DND-41 (cell line): ENCODE results near the gene KISS1.

Source experiments
- ATAC-seq: fragments of 200-7000 bp; cut with Tn5 transposase; 3 replicates; pipeline ENCODE4 v1.9.1; 2021; ENCODE audit warnings: low read depth; ENCODE audit not compliant: insufficient read depth
- DNase-seq: peaks from one replicate; pipeline ENCODE4 v3.0.0-alpha.2; 2020
- H2AFZ ChIP-seq: 2 replicates; pipeline ENCODE4 v1.6.0; 2012; ENCODE audit warnings: low read depth, low read length
- H3K27ac ChIP-seq: 2 replicates; pipeline ENCODE4 v1.5.1; 2012; ENCODE audit warnings: low read length, inconsistent platforms
- H3K27me3 ChIP-seq: fragments of 200-600 bp; sonication (generic); 2 replicates; pipeline ENCODE4 v1.6.0; 2012; ENCODE audit warnings: low read length, mild to moderate bottlenecking, inconsistent platforms; ENCODE audit not compliant: insufficient read depth, poor library complexity
- H3K36me3 ChIP-seq: 2 replicates; pipeline ENCODE4 v1.5.1; 2012; ENCODE audit warnings: low read length, inconsistent platforms; ENCODE audit not compliant: insufficient read depth
- H3K4me1 ChIP-seq: 2 replicates; pipeline ENCODE4 v1.5.1; 2012; ENCODE audit warnings: mild to moderate bottlenecking, low read length; ENCODE audit not compliant: insufficient read depth
- H3K4me2 ChIP-seq: 2 replicates; pipeline ENCODE4 v1.6.0; 2012; ENCODE audit warnings: mild to moderate bottlenecking, moderate library complexity, low read length, inconsistent platforms; ENCODE audit not compliant: insufficient read depth
- H3K4me3 ChIP-seq, 2 experiments: fragments of 200-600 bp in 1 of 2; shearing (Covaris generic) in 1 of 2; 2 replicates each; pipeline ENCODE4 v1.5.1; 2012 to 2016; ENCODE audit warnings: inconsistent platforms in 2 of 2, low read length in 2 of 2, mild to moderate bottlenecking in 2 of 2, low read depth in 1 of 2, moderate library complexity in 1 of 2
- H3K79me2 ChIP-seq: 2 replicates; pipeline ENCODE4 v1.6.0; 2012; ENCODE audit warnings: low read length, inconsistent platforms; ENCODE audit not compliant: insufficient read depth
- H3K9ac ChIP-seq: 2 replicates; pipeline ENCODE4 v1.6.0; 2012; ENCODE audit warnings: low read depth, mild to moderate bottlenecking, inconsistent platforms, low read length, moderate library complexity
- H3K9me3 ChIP-seq: 2 replicates; pipeline ENCODE4 v1.5.1; 2012; ENCODE audit warnings: low read length, moderate library complexity, mild to moderate bottlenecking, inconsistent platforms; ENCODE audit not compliant: insufficient read depth, severe bottlenecking
- H4K20me1 ChIP-seq: 2 replicates; pipeline ENCODE4 v1.6.0; 2012; ENCODE audit warnings: low read length; ENCODE audit not compliant: insufficient read depth
- EZH2 ChIP-seq: IDR thresholded peaks from 3 replicates; pipeline ENCODE4 v1.6.1; 2012; ENCODE audit warnings: borderline replicate concordance, low read depth, mild to moderate bottlenecking, moderate library complexity, low read length, inconsistent platforms; ENCODE audit not compliant: severe bottlenecking
- TF ChIP-seq, protein P1 (sequence below): IDR thresholded peaks from 2 replicates; pipeline ENCODE4 v1.5.1; 2012; ENCODE audit warnings: borderline replicate concordance, low read length, moderate library complexity, mild to moderate bottlenecking; ENCODE audit not compliant: poor library complexity, severe bottlenecking; ENCODE audit errors: extremely low read depth

KISS1 gene

GRCh38 chr1:204198348-204199340 is 2.4 kb upstream of the KISS1 start:
- DNase-seq (no peak), ATAC-seq (no peak)
- Histone ChIP-seq H4K20me1 (no peaks in the 10 kb centered on the region; the same call in 1 of the 2 replicates), H3K9ac (no peak overlapping the region), H3K4me3 (no peak overlapping the region), H3K4me1 (peaks cover 3% of the 10 kb centered on the region), H3K27ac (no peak overlapping the region), H3K27me3 (peaks cover 9% of the 10 kb centered on the region), H3K36me3 (no peaks in the 10 kb centered on the region), H3K4me2 (no peak overlapping the region), H3K79me2 (no peaks in the 10 kb centered on the region), H2AFZ (no peak overlapping the region), H3K9me3 (no peaks in the 10 kb centered on the region)
- TF ChIP-seq, protein P1, sequence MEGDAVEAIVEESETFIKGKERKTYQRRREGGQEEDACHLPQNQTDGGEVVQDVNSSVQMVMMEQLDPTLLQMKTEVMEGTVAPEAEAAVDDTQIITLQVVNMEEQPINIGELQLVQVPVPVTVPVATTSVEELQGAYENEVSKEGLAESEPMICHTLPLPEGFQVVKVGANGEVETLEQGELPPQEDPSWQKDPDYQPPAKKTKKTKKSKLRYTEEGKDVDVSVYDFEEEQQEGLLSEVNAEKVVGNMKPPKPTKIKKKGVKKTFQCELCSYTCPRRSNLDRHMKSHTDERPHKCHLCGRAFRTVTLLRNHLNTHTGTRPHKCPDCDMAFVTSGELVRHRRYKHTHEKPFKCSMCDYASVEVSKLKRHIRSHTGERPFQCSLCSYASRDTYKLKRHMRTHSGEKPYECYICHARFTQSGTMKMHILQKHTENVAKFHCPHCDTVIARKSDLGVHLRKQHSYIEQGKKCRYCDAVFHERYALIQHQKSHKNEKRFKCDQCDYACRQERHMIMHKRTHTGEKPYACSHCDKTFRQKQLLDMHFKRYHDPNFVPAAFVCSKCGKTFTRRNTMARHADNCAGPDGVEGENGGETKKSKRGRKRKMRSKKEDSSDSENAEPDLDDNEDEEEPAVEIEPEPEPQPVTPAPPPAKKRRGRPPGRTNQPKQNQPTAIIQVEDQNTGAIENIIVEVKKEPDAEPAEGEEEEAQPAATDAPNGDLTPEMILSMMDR, result no peak
- no peak for TF ChIP-seq EZH2

- Histone ChIP-seq H3K27ac (no peak overlapping the region), H3K27me3 (peaks cover 6% of the 10 kb centered on the region), H4K20me1 (no peaks in the 10 kb centered on the region; the same call in 1 of the 2 replicates), H3K36me3 (no peaks in the 10 kb centered on the region), H2AFZ (no peak overlapping the region), H3K4me1 (peaks cover 3% of the 10 kb centered on the region), H3K9ac (no peak overlapping the region), H3K4me3 (no peak overlapping the region), H3K4me2 (no peak overlapping the region), H3K79me2 (no peaks in the 10 kb centered on the region), H3K9me3 (no peaks in the 10 kb centered on the region)
- TF ChIP-seq EZH2, result no peak
- TF ChIP-seq, protein P1, result no peak
- ATAC-seq (no peak), DNase-seq (no peak)
Measured at GRCh38 chr1:204197068-204197467, 777 bp upstream of the KISS1 start.

GRCh38 chr1:204194771-204195170 is 1.5 kb downstream of the KISS1 start:
- DNase-seq (peak; percentile 9), ATAC-seq (peak; percentile 40; the same call in 1 of the 3 replicates)
- Histone ChIP-seq H3K9me3 (no peaks in the 10 kb centered on the region), H3K36me3 (no peaks in the 10 kb centered on the region), H2AFZ (no peak overlapping the region), H3K9ac (no peak overlapping the region), H3K27ac (no peak overlapping the region), H3K4me1 (peaks cover 3% of the 10 kb centered on the region), H3K27me3 (peaks cover 25% of the 10 kb centered on the region), H3K4me2 (no peak overlapping the region), H4K20me1 (no peaks in the 10 kb centered on the region; the same call in 1 of the 2 replicates), H3K79me2 (no peaks in the 10 kb centered on the region), H3K4me3 (no peak overlapping the region)
- TF ChIP-seq, protein P1, result no peak
- TF ChIP-seq EZH2, result no peak
